Stimulated activated CD8-positive, alpha-beta memory T cell treated with anti-CD3 and anti-CD28 coated beads, Interleukin-7, amount 100 ng/mL, for 24 hours (primary cell): Measurements from ENCODE around the gene GNPNAT1.
"Not testable (repeated sequence)": the region's sequence is repeated elsewhere in the genome, so short reads cannot be mapped to it uniquely, and the experiment has no call there.

Source experiments
- DNase-seq: peaks from one replicate; pipeline ENCODE4 v3.0.0-alpha.2; 2020; ENCODE audit warnings: low read depth

GNPNAT1 gene

DNA sequence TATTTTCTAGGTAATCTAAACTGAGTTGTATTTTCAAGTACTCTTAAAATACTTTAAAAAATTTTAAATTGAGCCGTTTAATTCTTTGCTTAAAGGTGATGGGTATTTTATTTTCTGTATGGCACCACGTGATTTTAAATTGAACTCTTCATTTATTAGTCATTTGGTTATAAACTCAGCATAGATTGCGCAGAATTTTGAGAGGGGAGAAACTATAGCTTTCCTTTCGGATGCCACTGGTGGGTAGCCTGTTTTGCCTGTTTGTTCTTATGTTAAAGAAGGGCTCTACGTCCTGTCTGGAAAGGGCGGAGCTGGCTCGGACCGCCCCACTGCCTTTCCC, 61.9 kb downstream of the GNPNAT1 start:
- DNase-seq: no peak

DNA sequence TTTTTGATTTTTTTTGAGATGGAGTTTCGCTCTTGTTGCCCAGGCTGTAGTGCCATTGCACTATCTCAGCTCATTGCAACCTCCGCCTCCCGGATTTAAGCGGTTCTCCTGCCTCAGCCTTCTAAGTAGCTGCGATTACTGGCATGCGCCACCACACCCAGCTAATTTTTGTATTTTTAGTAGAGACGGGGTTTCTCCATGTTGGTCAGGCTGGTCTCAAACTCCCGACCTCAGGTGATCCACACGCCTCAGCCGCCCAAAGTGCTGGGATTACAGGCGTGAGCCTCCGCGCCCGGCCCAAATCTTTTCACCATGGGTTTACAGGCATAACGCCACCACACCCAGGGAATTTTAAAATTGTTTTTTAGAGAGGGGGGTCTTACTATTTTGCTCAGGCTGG, 62.4 kb downstream of the GNPNAT1 start:
- not testable (repeated sequence) for DNase-seq

DNA sequence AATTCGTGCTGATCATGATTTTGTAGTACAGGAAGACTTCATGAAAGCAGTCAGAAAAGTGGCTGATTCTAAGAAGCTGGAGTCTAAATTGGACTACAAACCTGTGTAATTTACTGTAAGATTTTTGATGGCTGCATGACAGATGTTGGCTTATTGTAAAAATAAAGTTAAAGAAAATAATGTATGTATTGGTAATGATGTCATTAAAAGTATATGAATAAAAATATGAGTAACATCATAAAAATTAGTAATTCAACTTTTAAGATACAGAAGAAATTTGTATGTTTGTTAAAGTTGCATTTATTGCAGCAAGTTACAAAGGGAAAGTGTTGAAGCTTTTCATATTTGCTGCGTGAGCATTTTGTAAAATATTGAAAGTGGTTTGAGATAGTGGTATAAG, 63.9 kb downstream of the GNPNAT1 start:
- not testable (repeated sequence) for DNase-seq
